IMR-90 (cell line): Measurements from ENCODE around the gene SDC3. TPM values are rescaled to one million over a fixed set of nuclear protein-coding genes. Genes with fewer than 3 reads are reported as not detected.
A peak's percentile ranks its signal among the peaks of the same experiment; 100 is the strongest.

Experiments
- ATAC-seq: fragments of 200-7000 bp; cut with Tn5 transposase; 2 replicates; pipeline ENCODE4 v1.9.1; 2020; ENCODE audit warnings: low read depth, mild to moderate bottlenecking, moderate library complexity
- BruUV-seq: library from RNA; stranded (reverse); fragments of 400-500 nt; replicated peaks from 2 replicates; lab custom pipeline; 2021; lab: Mats Ljungman, UMichigan
- CTCF ChIA-PET: fragments of 300-600 bp; formaldehyde crosslinking; extraction: SDS; loops from one replicate; lab custom pipeline; 2021; ENCODE audit warnings: antibody characterized with exemption; lab: Yijun Ruan, JAX
- POLR2A ChIA-PET: fragments of 300-600 bp; sonication (Branson Sonifier 250); formaldehyde crosslinking; loops from one replicate; lab custom pipeline; 2022; ENCODE audit warnings: antibody characterized with exemption; ENCODE audit not compliant: unreplicated experiment; lab: Charles Lee
- DNase-seq: peaks from one replicate; pipeline ENCODE4 v3.0.0; 2013
- H2AFZ ChIP-seq: replicated peaks from 2 replicates; pipeline ENCODE3; 2013; ENCODE audit warnings: low read length, mild to moderate bottlenecking; ENCODE audit not compliant: poor library complexity
- H2AK5ac ChIP-seq: 2 replicates; pipeline ENCODE4 v1.6.1; 2013; ENCODE audit warnings: low read depth, low read length, inconsistent platforms
- H2AK9ac ChIP-seq: replicated peaks from 2 replicates; pipeline ENCODE3; 2013; ENCODE audit warnings: mild to moderate bottlenecking, low read depth, low read length, moderate library complexity; ENCODE audit not compliant: poor library complexity
- H2BK120ac ChIP-seq: 2 replicates; pipeline ENCODE4 v1.6.1; 2013; ENCODE audit warnings: low read depth, low read length, inconsistent platforms
- H2BK15ac ChIP-seq: 3 replicates; pipeline ENCODE4 v1.6.1; 2013; ENCODE audit warnings: low read depth, low read length, inconsistent platforms
- H2BK20ac ChIP-seq: 2 replicates; pipeline ENCODE4 v1.6.1; 2013; ENCODE audit warnings: low read depth, mild to moderate bottlenecking, inconsistent platforms, low read length, moderate library complexity
- H2BK5ac ChIP-seq: 2 replicates; pipeline ENCODE4 v1.6.1; 2013; ENCODE audit warnings: mild to moderate bottlenecking, low read depth, low read length, inconsistent platforms; ENCODE audit not compliant: poor library complexity, severe bottlenecking
- H3K14ac ChIP-seq: replicated peaks from 2 replicates; pipeline ENCODE4 v1.6.1; 2013; ENCODE audit warnings: low read depth, low read length, inconsistent platforms
- H3K18ac ChIP-seq: 2 replicates; pipeline ENCODE4 v1.6.1; 2013; ENCODE audit warnings: low read depth, low read length, control low read depth
- H3K23ac ChIP-seq: 2 replicates; pipeline ENCODE4 v1.6.1; 2013; ENCODE audit warnings: low read depth, low read length, inconsistent platforms
- H3K27ac ChIP-seq: 2 replicates; pipeline ENCODE4 v1.5.1; 2013; ENCODE audit warnings: mild to moderate bottlenecking, control low read depth, low read length; ENCODE audit not compliant: insufficient read depth
- H3K27me3 ChIP-seq: 2 replicates; pipeline ENCODE4 v1.6.1; 2013; ENCODE audit warnings: low read length; ENCODE audit not compliant: control insufficient read depth, insufficient read depth
- H3K36me3 ChIP-seq: 2 replicates; pipeline ENCODE4 v1.6.1; 2013; ENCODE audit warnings: low read length, mixed read lengths; ENCODE audit not compliant: control insufficient read depth, insufficient read depth
- H3K4ac ChIP-seq: 2 replicates; pipeline ENCODE4 v1.6.1; 2013; ENCODE audit warnings: low read depth, low read length, inconsistent platforms
- H3K4me1 ChIP-seq: 2 replicates; pipeline ENCODE4 v1.6.1; 2013; ENCODE audit warnings: low read length, mixed read lengths; ENCODE audit not compliant: control insufficient read depth, insufficient read depth
- H3K4me2 ChIP-seq: 2 replicates; pipeline ENCODE4 v1.6.1; 2013; ENCODE audit warnings: low read depth, mild to moderate bottlenecking, control low read depth, low read length, moderate library complexity
- H3K4me3 ChIP-seq: 2 replicates; pipeline ENCODE4 v1.5.1; 2013; ENCODE audit warnings: low read depth, mild to moderate bottlenecking, control low read depth, low read length, moderate library complexity; ENCODE audit not compliant: insufficient read depth
- H3K56ac ChIP-seq: 2 replicates; pipeline ENCODE4 v1.6.1; 2013; ENCODE audit warnings: low read length, inconsistent platforms; ENCODE audit not compliant: insufficient read depth; ENCODE audit errors: extremely low read depth
- H3K79me1 ChIP-seq, 2 experiments: 2 replicates each; pipeline ENCODE4 v1.6.1; 2013; ENCODE audit warnings: low read length in 2 of 2, inconsistent platforms in 1 of 2, low read depth in 1 of 2
- H3K9ac ChIP-seq: 2 replicates; pipeline ENCODE4 v1.6.1; 2013; ENCODE audit warnings: low read depth, low read length, control low read depth
- H3K9me1 ChIP-seq: 2 replicates; pipeline ENCODE4 v1.6.1; 2013; ENCODE audit warnings: low read length, inconsistent platforms; ENCODE audit not compliant: insufficient read depth
- H3K9me3 ChIP-seq: 2 replicates; pipeline ENCODE4 v1.6.1; 2013; ENCODE audit warnings: low read length; ENCODE audit not compliant: control insufficient read depth, insufficient read depth
- H4K20me1 ChIP-seq: 2 replicates; pipeline ENCODE4 v1.6.1; 2013; ENCODE audit warnings: low read length, inconsistent platforms; ENCODE audit not compliant: insufficient read depth
- H4K5ac ChIP-seq: 2 replicates; pipeline ENCODE4 v1.6.1; 2013; ENCODE audit warnings: mild to moderate bottlenecking, low read depth, low read length, control low read depth
- H4K8ac ChIP-seq, 2 experiments: 2 replicates each; pipeline ENCODE4 v1.6.1; 2013; ENCODE audit warnings: low read depth in 2 of 2, low read length in 2 of 2, control low read depth in 1 of 2, inconsistent platforms in 1 of 2
- H4K91ac ChIP-seq: 2 replicates; pipeline ENCODE4 v1.6.1; 2013; ENCODE audit warnings: low read depth, low read length, inconsistent platforms; ENCODE audit not compliant: insufficient read depth
- BHLHE40 ChIP-seq: fragments of 150-350 bp; IDR thresholded peaks from 2 replicates; pipeline ENCODE4 v1.6.1; 2016; ENCODE audit warnings: mild to moderate bottlenecking, low read depth, low read length
- CEBPB ChIP-seq: IDR thresholded peaks from 2 replicates; pipeline ENCODE4 v1.6.1; 2012; ENCODE audit warnings: low read depth, low read length, improper control_type of control experiment
- CHD1 ChIP-seq: IDR thresholded peaks from 2 replicates; pipeline ENCODE4 v1.6.1; 2012; ENCODE audit warnings: low read depth, low read length, improper control_type of control experiment
- FOS ChIP-seq: fragments of 150-350 bp; IDR thresholded peaks from 2 replicates; pipeline ENCODE4 v1.6.1; 2016; ENCODE audit warnings: low read depth, low read length
- MAFK ChIP-seq: IDR thresholded peaks from 2 replicates; pipeline ENCODE4 v1.6.1; 2012; ENCODE audit warnings: low read depth, low read length, improper control_type of control experiment
- MAZ ChIP-seq: IDR thresholded peaks from 2 replicates; pipeline ENCODE4 v1.6.1; 2012; ENCODE audit warnings: low read depth, mild to moderate bottlenecking, low read length, improper control_type of control experiment, moderate library complexity, borderline replicate concordance
- NFE2L2 ChIP-seq: fragments of 150-350 bp; IDR thresholded peaks from 2 replicates; pipeline ENCODE4 v1.6.1; 2016; ENCODE audit warnings: low read depth, mild to moderate bottlenecking, low read length
- POLR2A ChIP-seq: IDR thresholded peaks from 2 replicates; pipeline ENCODE4 v1.6.1; 2012; ENCODE audit warnings: mild to moderate bottlenecking, low read depth, low read length
- RAD21 ChIP-seq: IDR thresholded peaks from 2 replicates; pipeline ENCODE4 v1.6.1; 2012; ENCODE audit warnings: low read length, improper control_type of control experiment
- RCOR1 ChIP-seq: IDR thresholded peaks from 2 replicates; pipeline ENCODE4 v1.6.1; 2012; ENCODE audit warnings: mild to moderate bottlenecking, low read length, improper control_type of control experiment; ENCODE audit not compliant: insufficient replicate concordance
- RFX5 ChIP-seq: IDR thresholded peaks from 2 replicates; pipeline ENCODE4 v1.8.0; 2012; ENCODE audit warnings: low read depth, mild to moderate bottlenecking, low read length, moderate library complexity
- USF2 ChIP-seq: fragments of 150-350 bp; IDR thresholded peaks from 2 replicates; pipeline ENCODE4 v1.6.1; 2017; ENCODE audit warnings: mild to moderate bottlenecking, antibody characterized with exemption, low read length, low read depth
- WGBS, 2 experiments: methylation state at CpG; one replicate each; pipeline versions ENCODE4 v1.1.5 to v1.1.7; 2013; ENCODE audit warnings: missing lambda C conversion rate in 2 of 2; ENCODE audit not compliant: insufficient read length in 1 of 2; ENCODE audit errors: extremely low coverage in 2 of 2; 5-methylcytosine and 5-hydroxymethylcytosine counted together
- dilution Hi-C: fragments of 300-500 bp; cut with HindIII; formaldehyde crosslinking; loops from one replicate; pipeline ENCODE4 v1.14.3; 2018; ENCODE audit warnings: low sequenced_read_pairs; ENCODE audit not compliant: unreplicated experiment
- in situ Hi-C: fragments of 300-500 bp; cut with MboI; formaldehyde crosslinking; loops from 3 replicates; pipeline ENCODE4 v1.14.3; 2019; ENCODE audit warnings: low sequenced_read_pairs, inconsistent platforms, mixed read lengths
- intact Hi-C: fragments of 100-400 bp; cut with micrococcal nuclease; formaldehyde crosslinking; loops from 2 replicates; pipeline ENCODE4 v1.10.0; 2022
- polyA plus RNA-seq, 3 experiments: library from polyadenylated mRNA; depleted of rRNA; stranded (reverse); fragments of >200 nt; gene quantifications; 2 replicates each; pipeline ENCODE4 v1.2.3, GENCODE V29; 2012; ENCODE audit warnings: low replicate concordance in 1 of 3
- total RNA-seq: library from RNA; depleted of rRNA; stranded (reverse); fragments of >200 nt; gene quantifications from 2 replicates; pipeline ENCODE4 v1.2.3, GENCODE V29; 2012

Gene SDC3
- total and polyA plus RNA-seq, 2 of the 4 experiments (the other 2 are of a cell fraction): 13.1 to 71.5 TPM

DNA sequence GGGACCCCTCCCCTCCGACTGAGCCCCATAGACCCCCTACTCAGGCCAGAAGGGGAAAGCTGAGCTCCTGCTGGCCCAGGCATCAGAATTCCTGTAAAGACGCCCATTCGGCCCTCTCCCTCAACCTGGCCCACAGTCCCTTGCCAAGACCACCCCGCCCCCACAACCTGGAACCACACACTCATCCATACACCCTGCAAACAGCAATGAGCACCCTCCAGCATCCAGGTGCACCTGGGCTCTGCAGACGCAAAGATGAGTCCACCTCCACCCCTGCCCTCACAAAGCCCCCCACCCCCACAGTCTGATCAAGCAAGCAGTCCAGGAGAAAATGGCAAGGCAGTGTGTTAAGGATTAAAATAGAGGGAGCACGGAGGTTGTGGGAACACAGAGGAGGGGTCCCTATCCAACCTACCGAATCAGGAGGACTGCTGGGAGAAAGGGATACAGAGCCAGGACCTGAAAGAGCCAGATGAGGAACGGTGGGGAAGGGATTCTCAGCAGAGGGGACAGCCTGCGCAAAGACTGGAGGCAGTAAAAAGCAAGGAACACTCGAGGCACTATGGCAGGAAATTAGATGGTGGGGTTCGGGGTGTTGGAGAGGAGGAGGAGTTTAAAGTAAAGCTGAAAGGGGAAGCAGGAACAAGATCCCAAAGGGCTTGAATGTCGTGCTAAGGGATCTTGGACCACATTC lies 83.7 kb downstream of the SDC3 start (continued):
- TF ChIP-seq RCOR1: no peak

- DNase-seq: peak; percentile 100
- Histone ChIP-seq H2AFZ (peak overlapping the region; percentile 97), H3K9me3 (no peaks in the 10 kb centered on the region), H2BK120ac (peak overlapping the region; percentile 99), H3K27me3 (no peaks in the 10 kb centered on the region), H3K23ac (peak overlapping the region; percentile 100), H3K14ac (peak overlapping the region; percentile 99), H3K56ac (peak overlapping the region; percentile 94), H3K9ac (peak overlapping the region; percentile 86), H2AK5ac (peak overlapping the region; percentile 94), H3K9me1 (peaks cover 20% of the 10 kb centered on the region), H3K4me1 (peaks cover 20% of the 10 kb centered on the region), H3K27ac (peak overlapping the region; percentile 88), H3K4ac (peak overlapping the region; percentile 100), H2AK9ac (peak overlapping the region; percentile 97), H3K4me2 (peak overlapping the region; percentile 85), H2BK20ac (peak overlapping the region; percentile 98), H4K20me1 (no peaks in the 10 kb centered on the region; the same call in 1 of the 2 replicates), H3K4me3 (peak overlapping the region; percentile 57), H4K5ac (peak overlapping the region; percentile 89), H3K36me3 (no peaks in the 10 kb centered on the region), H4K91ac (peak overlapping the region; percentile 99), H4K8ac (peak overlapping the region; percentile 79 to 99), H3K18ac (peak overlapping the region; percentile 98), H2BK5ac (peak overlapping the region; percentile 95), H3K79me1 (no peaks in the 10 kb centered on the region), H2BK15ac (peak overlapping the region; percentile 91; the same call in 2 of the 3 replicates)
- peak; percentile 95 for ATAC-seq
- intact Hi-C loops: loop anchor here (5.0 kb wide), 1 partner anchor 33 kb away; no protein-coding TSS in a partner anchor
- no TSS peak for BruUV-seq
- ChIA-PET CTCF (interaction anchor here (1.3 to 1.5 kb wide), 2 partner anchors 22 to 87 kb away, joined by 8 read pairs; no protein-coding TSS in a partner anchor), POLR2A (interaction anchor here (0.7 to 0.8 kb wide), 2 partner anchors 15 to 31 kb away, joined by 3 to 9 read pairs; no protein-coding TSS in a partner anchor)
- 0% methylated on average over 4 of the region's 44 CpGs; no CpG with 5 or more reads in 1 of the 2 experiments for WGBS, 2 experiments
- dilution Hi-C loops: loop anchor here (25.0 kb wide), 1 partner anchor 88 kb away; the partner anchor contains the start of gene SDC3
- in situ Hi-C loops: no loop called here
- TF ChIP-seq CHD1: no peak
- TF ChIP-seq USF2: no peak
- TF ChIP-seq MAFK: no peak
- TF ChIP-seq NFE2L2: no peak
- TF ChIP-seq MAZ: peak; percentile 47; the same call in 1 of the 2 replicates
- TF ChIP-seq FOS: peak; percentile 89
- peak; percentile 96 for TF ChIP-seq RFX5
- TF ChIP-seq CEBPB: peak; percentile 59; the same call in 1 of the 2 replicates
- TF ChIP-seq POLR2A: peak; percentile 68; the same call in 1 of the 2 replicates
- TF ChIP-seq RAD21: peak; percentile 40
- TF ChIP-seq BHLHE40: peak; percentile 78
- TF ChIP-seq RCOR1: peak; percentile 48
These were observed 84.4 kb downstream of the SDC3 start for GRCh38 chr1:30823969-30824735.
